OCI-LY7 (cell line): ENCODE data around the gene ARHGEF4.

Experiments
- EZH2phosphoT487 ChIP-seq: fragments of 200-600 bp; sonication (generic); IDR thresholded peaks from 2 replicates; pipeline ENCODE4 v1.6.1; 2018; ENCODE audit warnings: low read depth, borderline replicate concordance, mild to moderate bottlenecking, mixed run types, antibody characterized with exemption, low read length, moderate library complexity, mixed read lengths
- TF ChIP-seq, protein P1 (sequence below): fragments of 200-600 bp; sonication (generic); conservative IDR thresholded peaks from 2 replicates; pipeline ENCODE4 v1.5.1; 2014; ENCODE audit warnings: mild to moderate bottlenecking, antibody characterized with exemption, low read length, moderate library complexity, mixed read lengths

- TF ChIP-seq, protein P1, sequence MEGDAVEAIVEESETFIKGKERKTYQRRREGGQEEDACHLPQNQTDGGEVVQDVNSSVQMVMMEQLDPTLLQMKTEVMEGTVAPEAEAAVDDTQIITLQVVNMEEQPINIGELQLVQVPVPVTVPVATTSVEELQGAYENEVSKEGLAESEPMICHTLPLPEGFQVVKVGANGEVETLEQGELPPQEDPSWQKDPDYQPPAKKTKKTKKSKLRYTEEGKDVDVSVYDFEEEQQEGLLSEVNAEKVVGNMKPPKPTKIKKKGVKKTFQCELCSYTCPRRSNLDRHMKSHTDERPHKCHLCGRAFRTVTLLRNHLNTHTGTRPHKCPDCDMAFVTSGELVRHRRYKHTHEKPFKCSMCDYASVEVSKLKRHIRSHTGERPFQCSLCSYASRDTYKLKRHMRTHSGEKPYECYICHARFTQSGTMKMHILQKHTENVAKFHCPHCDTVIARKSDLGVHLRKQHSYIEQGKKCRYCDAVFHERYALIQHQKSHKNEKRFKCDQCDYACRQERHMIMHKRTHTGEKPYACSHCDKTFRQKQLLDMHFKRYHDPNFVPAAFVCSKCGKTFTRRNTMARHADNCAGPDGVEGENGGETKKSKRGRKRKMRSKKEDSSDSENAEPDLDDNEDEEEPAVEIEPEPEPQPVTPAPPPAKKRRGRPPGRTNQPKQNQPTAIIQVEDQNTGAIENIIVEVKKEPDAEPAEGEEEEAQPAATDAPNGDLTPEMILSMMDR = no peak
- no peak for TF ChIP-seq EZH2phosphoT487
These were observed 151.1 kb downstream of the ARHGEF4 start for GRCh38 chr2:130987519-130988425.
